NCI-H69 (cell line): Measurements from ENCODE around the gene NFIC.
"Not testable (repeated sequence)": the region's sequence is repeated elsewhere in the genome, so short reads cannot be mapped to it uniquely, and the experiment has no call there.

ENCODE experiments used
- DNase-seq: peaks from one replicate; lab custom pipeline; 2025; lab: John Stamatoyannopoulos, UW

Gene NFIC

DNA sequence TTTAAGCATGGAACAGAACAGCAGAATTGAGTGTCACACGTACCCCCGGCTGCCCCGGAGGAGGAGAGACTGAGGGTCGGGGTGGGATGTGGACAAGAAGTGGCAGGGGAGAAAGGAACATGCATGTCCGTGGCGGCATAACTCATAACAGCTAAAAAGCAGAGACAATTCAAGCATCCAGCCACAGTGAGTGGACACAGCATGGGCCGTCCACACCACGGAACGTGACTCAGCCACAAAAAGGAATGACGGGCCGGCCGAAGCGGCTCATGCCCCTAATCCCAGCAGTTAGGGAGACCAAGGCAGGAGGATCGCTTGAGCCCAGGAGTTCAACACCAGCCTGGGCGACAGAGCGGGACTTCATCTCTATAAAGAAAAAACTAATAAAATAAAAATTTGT is 126.5 kb downstream of the NFIC start:
- no peak for DNase-seq

DNA sequence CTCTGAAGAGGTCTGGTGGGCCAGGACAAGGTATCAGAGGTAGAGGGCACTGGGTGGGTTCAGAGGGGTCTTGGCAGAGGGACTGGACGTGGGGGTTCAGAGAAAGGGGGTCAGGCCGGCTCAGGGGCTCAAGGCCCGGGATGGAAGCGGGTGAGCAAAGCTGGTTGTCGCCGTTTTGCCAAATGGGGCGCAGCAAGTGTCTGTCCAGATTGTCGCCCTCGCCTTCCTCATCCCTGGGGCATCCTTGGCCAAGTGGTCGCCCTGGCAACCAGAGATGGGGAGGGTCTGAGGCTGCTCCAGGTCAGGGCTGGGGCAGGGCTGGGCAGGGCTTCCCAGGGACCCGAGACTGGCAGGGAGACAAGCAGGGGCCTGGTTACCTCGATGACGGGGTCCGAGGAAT is 127.3 kb downstream of the NFIC start:
- DNase-seq: no peak

DNA sequence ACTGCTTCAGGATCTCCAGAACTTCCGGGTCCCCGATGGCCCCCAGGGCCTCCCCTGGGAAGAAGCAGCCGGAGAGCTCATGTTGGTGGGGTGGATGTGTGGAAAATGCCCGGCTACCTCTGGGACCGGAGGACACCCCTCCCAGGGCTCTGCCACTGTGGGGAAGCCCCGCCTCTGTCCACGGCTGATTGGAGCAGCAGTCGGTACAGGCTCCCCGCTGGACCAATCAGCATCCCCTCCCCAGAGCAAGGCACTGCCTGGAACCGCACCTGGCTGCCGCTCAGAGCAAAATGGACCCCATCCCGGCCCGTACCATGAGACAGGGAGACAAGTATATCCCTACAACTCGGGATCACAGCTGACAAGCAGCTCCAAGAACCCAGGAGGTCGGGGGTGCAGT is 127.7 kb downstream of the NFIC start:
- no peak for DNase-seq

DNA sequence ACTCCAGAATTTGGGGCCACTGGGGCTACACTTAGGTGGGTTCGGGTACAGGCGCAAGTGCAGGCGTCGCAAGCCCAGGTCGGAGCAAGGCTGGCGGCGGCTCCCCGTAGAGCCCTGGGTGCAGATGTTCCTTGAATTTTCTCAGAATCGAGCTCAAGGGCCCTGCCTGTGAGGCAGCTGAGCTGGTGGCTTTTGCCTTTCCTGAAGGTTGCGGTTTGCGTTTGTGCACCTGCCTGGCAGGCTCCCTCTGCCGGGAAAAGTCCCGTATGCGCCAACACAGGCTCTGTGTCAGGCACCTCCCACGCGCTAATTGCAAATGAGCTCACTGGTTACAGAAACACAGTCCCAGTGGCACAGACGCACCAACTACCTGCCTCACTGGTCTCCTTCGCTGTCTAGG is 128.2 kb downstream of the NFIC start:
- DNase-seq: no peak

DNA sequence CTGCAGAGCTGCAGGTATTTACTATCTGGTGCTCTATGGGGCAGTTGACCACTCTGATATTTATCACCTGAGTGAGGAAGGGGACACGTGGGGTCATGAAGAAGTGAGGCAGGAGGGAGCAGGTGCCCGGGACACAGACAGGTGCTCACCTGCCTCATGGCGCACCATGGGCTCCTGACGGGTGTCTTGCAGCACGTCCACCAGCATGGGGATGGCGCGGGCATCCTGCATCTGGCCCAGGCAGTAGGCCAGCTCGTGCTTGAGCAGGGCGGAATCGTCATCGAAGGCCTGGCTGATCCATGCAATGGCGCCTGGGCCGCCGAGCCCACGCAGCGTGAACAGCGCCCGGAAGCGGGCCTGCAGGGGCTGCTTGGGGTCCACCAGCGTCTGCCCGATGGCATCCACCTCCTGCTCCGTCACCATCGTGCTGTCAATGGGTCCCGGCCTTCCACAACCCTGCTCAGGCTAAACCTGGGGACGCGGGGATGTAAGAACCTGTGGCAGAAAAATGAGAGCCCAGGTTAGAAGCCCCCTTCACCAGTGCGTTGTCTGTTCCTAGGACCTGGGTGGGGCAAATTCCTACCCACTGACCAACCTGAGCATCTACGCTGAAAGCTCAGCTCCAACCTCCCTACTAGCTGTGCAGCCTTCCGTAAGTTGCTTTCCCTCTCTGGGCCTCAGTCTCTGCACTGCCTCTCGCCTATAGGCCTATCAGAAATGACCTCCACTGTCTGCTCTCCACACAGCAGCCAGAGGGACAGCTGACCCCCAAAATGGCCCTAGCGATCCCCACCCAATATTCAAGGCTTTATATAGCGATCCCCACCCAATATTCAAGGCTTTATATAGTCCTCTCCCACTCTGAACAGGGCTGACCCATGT is 130.2 kb downstream of the NFIC start:
- DNase-seq: no peak

DNA sequence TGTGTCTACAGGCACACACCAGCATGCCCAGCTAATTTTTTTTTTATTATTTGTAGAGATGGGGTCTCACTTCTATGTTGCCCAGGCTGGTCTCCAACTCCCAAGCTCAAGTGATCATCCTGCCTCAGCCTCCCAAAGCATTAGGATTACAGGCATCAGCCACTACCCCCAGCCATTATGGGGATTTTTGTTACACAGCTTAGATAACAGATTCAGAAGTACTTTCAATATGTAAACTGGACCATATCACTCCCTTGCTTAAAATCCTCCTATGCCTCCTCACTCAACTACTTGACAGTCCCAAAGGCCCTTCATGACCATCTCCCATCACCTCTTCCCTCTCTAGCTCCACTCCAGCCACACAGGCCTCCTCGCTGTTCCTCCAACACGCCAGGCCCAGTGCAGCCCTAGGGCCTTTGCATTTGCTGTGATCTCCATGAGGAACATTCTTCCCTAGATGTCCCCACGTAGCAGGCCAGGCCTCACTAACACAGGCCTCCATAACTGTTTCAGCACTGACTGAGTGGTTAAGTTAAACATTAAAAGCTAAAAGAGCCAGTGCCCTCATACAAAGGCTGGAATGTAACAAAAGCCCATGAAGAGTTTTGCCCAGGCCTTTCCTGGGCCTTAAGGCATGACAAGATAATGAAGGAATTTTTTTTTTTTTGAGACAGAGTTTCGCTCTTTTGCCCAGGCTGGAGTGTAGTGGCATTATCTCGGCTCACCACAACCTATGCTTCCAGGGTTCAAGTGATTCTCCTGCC is 131.6 kb downstream of the NFIC start:
- DNase-seq: no peak

DNA sequence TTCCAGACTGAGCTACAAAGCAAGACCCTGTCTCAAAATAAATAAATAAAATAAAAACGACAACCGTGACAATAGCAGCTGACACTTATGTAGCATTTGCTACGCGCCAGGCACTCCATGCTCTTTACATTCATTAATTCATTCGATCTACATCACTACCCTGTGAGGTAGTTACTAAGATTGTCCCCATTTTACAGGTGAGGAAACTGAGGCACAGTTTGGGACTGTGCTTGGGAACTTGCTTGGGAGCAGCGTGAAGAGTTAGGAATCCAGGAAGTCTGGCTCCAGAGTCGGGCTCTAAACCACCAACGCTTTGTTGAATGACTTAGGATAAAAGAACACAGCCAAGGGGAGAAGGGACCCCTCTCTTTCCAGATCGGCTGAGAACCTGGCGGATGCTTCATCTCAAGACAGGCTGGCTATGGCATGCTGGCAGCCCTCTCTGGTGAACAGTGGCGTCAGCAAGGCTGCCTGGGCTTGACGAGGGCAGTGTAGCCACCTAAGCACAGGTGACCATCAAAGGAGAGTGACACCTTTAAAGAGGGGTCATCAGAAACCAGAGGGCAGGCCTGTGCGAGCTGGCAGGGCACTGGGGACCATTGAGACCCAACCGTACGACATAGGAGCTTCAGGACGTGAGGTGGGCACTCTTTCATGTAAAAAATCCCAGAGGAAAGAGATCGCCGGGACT is 133.5 kb downstream of the NFIC start:
- DNase-seq: no peak

DNA sequence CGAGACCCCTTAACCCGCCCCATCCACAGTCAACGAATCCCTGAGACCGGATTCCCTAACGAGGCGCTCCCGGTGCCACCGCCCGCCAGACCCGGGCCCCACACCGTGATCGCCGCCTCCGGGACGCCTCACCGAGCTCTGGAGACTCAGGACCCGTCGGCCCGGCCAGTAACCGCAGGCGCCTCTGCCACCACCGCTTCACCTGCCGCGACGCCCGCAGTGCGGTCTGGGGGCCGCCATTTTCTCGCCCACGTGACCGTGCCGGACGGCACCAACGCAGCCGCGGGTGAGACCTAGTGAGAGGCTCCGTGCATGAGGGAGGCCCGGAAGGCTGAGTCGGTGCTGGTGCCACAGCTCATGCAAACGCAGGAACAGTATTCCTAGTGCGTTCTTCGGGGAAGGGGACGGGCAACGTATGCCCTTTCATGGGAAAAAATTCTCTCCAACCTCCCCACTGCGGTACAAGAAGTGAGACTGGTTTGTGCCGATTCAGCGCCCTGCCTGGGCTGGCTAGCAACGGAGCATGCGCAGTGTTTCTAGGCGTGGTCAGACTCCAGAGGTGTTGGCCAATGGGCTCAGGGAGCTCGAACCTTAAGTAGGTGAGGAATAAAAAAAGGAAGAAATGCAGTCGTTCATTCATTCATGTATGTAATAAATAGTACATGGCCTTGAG is 134.2 kb downstream of the NFIC start, which contains the start of gene DOHH:
TSS of gene DOHH (minus strand) at position 246 of the 673 bp plus-strand sequence. CDS start 3,860 bp downstream, outside the sequence.
- peak; percentile 98 for DNase-seq

DNA sequence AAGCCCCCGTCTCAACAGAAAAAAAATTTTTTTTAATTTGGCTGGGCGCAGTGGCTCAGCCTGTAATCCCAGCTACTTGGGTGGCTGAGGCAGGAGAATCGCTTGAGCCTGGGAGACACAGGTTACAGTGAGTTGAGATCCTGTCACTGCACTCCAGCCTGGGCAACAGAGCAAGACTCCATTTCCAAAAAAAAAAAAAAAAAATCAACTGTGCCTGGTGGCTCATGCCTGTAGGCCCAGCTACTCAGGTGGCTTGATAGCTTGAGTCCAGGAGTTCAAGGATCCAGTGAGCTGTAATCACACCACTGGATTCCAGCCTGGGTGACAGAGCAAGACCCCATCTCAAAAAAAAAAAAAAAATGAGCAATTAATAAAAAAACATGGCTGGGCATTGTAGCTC is 135.4 kb downstream of the NFIC start:
- no peak for DNase-seq

DNA sequence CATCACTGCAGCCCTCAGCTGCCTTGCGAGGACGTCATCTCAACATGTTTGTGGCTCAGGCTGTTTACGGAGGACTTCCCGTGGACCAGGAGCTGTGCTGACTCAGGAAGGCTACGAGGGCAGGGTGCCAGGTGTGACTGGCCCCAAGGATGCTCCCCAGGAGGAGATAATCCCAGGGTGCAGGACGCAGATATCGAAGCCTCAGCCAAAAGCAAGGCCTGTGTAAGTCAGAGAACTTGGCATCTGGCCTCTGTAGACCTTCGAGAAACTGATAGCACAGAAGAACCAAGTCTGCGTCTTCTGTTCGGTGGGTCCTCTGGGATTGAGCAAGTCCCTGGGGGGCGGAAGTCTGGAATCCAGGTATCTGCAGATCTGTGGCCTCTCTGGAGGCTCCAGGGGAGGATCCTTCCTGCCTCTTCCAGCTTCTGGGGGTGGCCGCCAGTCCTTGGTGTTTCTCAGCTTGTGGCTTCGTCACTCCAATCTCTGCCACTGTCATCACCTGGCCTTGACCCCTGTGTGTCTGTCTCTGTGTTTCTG is 136.7 kb downstream of the NFIC start:
- no peak for DNase-seq

DNA sequence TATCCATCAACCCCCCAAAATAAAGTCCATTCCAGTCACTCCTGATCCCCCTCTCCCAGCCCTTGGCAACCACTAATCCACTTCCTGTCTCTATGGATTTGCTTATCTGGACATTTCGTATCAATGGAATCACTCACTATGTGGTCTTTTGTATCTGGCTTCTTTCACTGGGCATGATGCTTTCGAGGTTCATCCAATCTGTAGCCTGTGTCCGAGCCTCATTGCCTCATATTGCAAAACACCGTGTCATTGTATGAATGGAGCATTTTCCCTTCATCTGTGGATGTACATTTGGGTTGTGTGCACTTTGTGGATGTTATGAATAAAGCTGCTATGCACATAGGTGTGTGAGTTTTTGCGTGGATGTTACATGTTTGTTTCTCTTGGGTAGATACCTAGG is 138.4 kb downstream of the NFIC start:
- DNase-seq: no peak

DNA sequence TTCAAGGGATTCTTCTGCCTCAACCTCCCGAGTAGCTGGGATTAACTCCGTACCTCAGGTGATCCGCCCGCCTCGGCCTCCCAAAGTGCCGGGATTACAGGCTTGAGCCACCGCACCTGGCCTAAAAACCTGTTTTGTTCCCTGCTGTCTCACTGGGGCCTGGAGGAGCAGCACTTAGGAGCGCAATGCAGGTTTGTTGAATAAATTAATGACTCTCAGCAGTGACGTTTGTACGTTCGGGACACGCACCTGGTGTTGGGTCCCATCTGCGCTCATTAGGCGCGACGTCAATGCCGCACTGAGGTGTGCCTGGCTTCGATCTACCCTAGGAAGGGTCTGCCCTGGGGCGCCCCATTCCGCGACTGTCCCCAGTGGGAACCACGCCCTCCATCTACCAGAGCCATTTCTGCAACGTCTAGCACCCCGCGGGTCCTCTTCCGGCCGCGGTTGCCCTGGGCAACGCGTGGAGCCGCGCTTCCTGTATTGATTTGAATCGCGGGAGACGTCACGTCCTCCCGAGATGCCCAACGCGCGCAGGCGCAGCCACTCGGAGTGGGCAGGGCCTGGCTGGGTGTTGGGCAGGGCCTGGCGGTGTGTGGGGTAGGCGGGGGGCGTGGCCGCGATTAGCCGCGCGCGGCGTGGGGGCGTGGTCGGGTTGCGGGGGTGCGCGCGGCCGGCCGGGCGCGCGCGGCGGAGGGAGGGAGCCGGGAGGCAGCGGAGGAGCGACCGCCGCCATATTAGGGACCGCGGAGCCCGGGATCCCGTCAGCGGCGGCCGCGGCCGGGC is 139.4 kb downstream of the NFIC start, which contains the start of gene FZR1:
TSS of gene FZR1 (plus strand) at position 714 of the 786 bp plus-strand sequence. CDS start 16,679 bp downstream, outside the sequence.
- DNase-seq: peak; percentile 100

DNA sequence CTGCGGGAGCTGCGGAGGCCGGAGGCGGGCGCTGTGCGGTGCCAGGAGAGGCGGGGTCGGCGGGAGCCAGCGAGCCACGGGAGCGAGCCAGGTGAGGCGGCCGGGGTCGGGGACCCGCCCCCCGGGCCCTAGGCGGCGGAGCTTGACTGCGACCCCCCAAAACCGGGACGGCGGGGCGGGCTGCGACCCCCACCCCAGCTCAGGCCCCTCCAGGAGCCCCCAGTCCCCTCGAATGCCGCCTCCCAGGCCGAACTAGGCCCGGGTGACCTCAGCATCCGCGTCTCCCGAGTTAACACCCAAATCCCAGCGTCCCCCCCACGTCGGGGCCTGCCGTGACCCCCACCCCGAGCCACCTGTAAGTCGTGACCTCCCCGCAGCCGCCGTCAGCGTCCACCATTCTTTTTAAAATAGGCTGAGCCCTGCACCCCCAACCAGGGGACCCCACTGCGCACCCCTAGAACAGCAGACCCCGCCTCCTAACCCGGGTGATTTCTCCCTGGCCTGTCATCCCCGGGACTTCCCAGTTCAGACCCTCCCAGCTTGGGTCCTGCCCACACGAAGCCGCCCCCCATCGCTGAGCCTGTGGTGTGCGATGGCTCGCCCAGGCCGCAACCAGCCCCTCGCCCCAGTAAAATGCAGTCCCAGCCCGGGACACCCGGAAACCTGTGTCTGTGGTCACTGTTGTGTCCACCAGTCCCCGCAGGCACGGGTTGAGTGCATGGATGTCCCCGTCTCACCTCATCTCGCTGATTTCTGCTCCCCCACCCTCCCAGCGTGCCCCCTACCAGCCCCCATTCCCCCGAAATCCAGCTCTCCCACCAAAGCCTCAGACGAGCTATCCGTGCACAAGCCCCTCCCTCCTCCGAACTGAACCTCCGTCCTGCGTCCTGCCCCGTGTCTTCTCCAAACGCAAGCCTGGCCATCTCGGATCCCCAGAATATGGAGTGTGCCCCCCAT is 140.3 kb downstream of the NFIC start:
- DNase-seq: peak; percentile 47

DNA sequence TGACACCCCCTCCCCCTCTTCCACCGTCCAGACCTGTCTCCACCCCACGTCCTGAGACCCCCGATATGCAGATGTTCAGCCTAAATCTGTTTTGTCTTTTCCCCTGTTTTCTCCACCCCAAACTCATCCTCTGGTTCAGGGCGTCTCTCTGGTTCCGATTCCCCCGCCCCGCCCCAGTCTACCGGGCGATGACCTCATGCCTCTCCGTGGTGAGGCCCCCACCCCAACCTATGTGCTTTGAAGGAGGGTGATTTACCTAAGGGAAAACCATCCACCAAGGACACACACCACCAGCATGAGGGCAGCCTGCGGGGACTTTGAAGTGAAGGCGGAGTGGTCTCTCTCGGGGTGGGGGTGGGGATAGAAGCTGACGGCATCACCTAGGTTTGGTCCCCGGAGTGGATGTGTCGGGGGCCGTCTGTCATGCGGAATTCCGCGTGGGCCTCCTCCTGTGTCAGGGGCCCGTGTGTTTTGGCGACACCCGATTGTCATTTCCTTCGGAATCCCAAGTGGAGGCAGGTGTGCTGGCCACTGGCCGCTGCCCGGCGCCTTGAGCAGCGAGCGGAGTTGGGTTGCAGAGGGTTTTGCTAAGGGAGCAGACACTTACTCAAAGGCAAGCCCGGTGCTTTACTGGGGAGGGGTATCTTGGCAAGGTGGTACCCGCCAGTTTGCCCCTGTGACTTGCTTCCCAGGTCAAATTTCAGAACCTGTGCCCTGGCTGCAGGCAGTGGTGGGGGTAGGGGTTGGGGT is 141.2 kb downstream of the NFIC start:
- peak; percentile 60 for DNase-seq

DNA sequence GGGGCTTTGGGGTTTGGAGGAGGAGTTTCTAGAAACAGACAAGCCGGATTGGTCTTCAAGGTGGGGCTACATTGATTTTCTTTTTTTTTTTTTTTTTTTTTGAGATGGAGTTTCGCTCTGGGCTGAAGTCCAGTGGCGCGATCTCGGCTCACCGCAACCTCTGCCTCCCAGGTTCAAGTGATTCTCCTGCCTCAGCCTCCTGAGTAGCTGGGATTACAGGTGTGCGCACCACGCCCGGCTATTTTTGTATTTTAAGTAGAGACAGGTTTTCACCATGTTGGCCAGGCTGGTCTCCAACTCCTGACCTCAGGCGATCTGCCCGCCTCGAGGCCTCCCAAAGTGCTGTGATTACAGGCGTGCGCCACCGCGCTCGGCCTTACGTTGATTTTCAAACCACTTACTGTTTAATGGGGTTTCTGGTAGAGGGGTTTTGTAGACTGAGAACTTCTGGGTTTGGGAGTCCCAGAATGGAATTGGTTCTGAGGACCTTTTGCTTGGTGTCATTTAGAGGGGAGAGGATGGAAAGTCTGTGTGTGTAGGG is 141.8 kb downstream of the NFIC start:
- not testable (repeated sequence) for DNase-seq

DNA sequence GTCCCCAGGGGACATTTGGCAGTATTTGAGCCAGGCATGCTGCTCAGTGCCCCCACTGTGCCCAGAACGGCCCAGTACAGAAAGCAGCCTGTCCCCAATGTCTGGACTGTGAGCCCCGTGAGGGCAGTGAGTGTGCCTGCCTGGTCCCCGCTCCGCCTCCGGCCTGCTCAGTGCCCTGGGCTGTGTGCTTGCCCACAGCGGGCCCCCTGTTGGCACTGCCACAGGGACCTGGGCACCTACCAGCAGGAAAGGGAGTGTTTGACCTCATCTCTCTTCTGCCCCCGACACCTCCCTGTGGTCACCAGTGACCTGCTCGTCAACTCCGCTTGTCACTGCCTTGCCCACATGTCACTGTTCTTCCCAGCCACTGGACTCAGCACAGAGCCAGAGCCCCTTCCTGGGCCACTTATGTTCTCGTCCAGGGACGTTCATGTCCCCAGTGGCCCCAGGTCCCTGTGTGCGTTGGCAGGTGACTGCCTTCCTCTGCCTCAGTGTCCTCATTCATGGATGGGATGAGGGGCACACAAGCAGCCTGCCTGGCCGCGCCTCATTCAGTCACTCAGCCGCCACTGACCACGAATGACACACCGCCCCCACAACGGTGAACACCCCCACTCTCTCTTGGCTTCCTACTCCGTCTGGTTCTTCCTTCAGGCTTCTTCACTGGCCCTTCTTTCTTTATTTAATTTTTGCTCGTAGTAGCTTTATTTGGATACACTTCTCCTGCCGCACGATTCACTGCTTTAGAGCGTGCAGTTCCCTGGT is 142.6 kb downstream of the NFIC start:
- DNase-seq: no peak

DNA sequence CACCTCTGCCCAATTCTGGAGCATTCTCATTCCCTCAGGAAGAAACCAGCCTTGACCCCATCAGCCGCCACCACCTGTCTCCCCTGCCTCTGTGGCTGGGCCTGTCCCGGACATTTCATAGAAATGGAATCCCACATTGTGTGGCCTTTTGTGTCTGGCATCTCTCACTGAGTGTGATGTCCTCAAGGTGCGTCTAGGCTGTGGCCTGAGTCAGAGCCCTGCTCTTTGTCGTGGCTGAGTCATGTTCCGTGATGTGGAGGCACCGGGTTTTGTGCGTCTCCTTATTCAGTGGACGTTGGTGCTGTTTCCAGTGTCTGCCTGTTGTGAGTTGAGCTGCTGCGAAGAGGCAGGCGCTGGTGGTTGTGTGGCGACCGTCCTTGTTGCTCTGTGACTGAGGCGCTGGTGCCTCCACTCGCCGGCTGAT is 143.2 kb downstream of the NFIC start:
- no peak for DNase-seq

DNA sequence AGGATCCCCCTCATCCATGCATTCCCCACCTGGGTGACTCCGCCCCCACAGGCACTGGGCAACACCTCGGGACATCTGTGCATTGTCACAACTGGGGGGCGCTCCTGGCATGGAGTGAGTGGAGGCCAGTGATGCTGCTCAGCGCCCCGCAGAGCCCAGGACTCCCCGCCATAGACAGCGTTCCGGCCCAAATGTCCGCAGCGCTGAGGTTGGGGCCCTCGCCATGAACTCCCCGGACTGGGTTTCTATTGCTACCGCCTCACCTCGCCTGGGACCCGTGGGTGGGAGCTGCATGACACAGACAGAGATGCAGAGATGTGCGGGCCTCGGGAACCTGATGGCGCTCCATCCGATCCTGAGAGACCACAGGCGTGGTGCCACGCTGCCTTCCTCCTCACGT is 144.3 kb downstream of the NFIC start:
- DNase-seq: no peak
